CD14-positive monocyte (primary cell): ENCODE results near the gene PLXNA2. TPM values are rescaled to one million over a fixed set of nuclear protein-coding genes. Genes with fewer than 3 reads are reported as not detected.

Source experiments
- DNase-seq, 3 donors: peaks; one replicate each; pipeline ENCODE4 v3.0.0-alpha.2; 2011 to 2022
- H2AFZ ChIP-seq: 2 replicates; pipeline ENCODE4 v1.6.0; 2012; ENCODE audit warnings: mild to moderate bottlenecking, low read depth, low read length, inconsistent platforms; ENCODE audit not compliant: insufficient read depth, poor library complexity, severe bottlenecking
- H3K27ac ChIP-seq, 2 donors: 1 replicate in 1 of 2; 2 replicates in 1 of 2; pipeline ENCODE4 v1.5.1; 2012 to 2013; ENCODE audit warnings: low read length in 2 of 2, control low read depth in 1 of 2, inconsistent platforms in 1 of 2, low read depth in 1 of 2, mild to moderate bottlenecking in 1 of 2
- H3K27me3 ChIP-seq, 2 donors: one replicate each; pipeline versions ENCODE4 v1.6.0 to v1.6.1; 2011 to 2013; ENCODE audit warnings: low read length in 2 of 2; ENCODE audit not compliant: control insufficient read depth in 2 of 2, insufficient read depth in 2 of 2
- H3K36me3 ChIP-seq, 2 donors: replicated peaks in 1 of 2; 1 replicate in 1 of 2; 2 replicates in 1 of 2; pipeline versions ENCODE4 v1.5.1 to v1.6.1; 2012 to 2013; ENCODE audit warnings: low read length in 2 of 2, control low read depth in 1 of 2, inconsistent platforms in 1 of 2, mild to moderate bottlenecking in 1 of 2; ENCODE audit not compliant: insufficient read depth in 2 of 2, control insufficient read depth in 1 of 2
- H3K4me1 ChIP-seq, 2 donors: 1 replicate in 1 of 2; 2 replicates in 1 of 2; pipeline versions ENCODE4 v1.5.1 to v1.6.1; 2012 to 2013; ENCODE audit warnings: low read length in 2 of 2, control low read depth in 1 of 2, inconsistent platforms in 1 of 2, mild to moderate bottlenecking in 1 of 2, moderate library complexity in 1 of 2; ENCODE audit not compliant: insufficient read depth in 2 of 2, control insufficient read depth in 1 of 2
- H3K4me2 ChIP-seq: replicated peaks from 2 replicates; pipeline ENCODE3; 2012; ENCODE audit warnings: low read length, moderate library complexity, mild to moderate bottlenecking; ENCODE audit not compliant: poor library complexity, severe bottlenecking; ENCODE audit errors: extremely low read depth
- H3K4me3 ChIP-seq, 3 experiments: fragments of 200-600 bp in 1 of 3; sonication (generic) in 1 of 3; replicated peaks in 1 of 3; 1 replicate in 2 of 3; 2 replicates in 1 of 3; pipeline ENCODE4 v1.5.1; 2011 to 2013; ENCODE audit warnings: low read length in 3 of 3, mild to moderate bottlenecking in 3 of 3, control low read depth in 2 of 3, low read depth in 2 of 3, inconsistent platforms in 1 of 3, moderate library complexity in 1 of 3
- H3K79me2 ChIP-seq: 2 replicates; pipeline ENCODE4 v1.6.0; 2012; ENCODE audit warnings: mild to moderate bottlenecking, control low read depth, inconsistent platforms, low read length, moderate library complexity; ENCODE audit not compliant: insufficient read depth
- H3K9ac ChIP-seq: 2 replicates; pipeline ENCODE4 v1.6.0; 2017; ENCODE audit warnings: low read length, mild to moderate bottlenecking; ENCODE audit not compliant: insufficient read depth, poor library complexity, severe bottlenecking
- H3K9me3 ChIP-seq, 2 donors: replicated peaks in 1 of 2; 1 replicate in 1 of 2; 2 replicates in 1 of 2; pipeline versions ENCODE4 v1.5.1 to v1.6.1; 2012 to 2013; ENCODE audit warnings: low read length in 2 of 2, control low read depth in 1 of 2; ENCODE audit not compliant: control insufficient read depth in 1 of 2, insufficient read depth in 1 of 2
- H4K20me1 ChIP-seq: 2 replicates; pipeline ENCODE4 v1.6.0; 2012; ENCODE audit warnings: mild to moderate bottlenecking, low read length, control low read depth, moderate library complexity; ENCODE audit not compliant: insufficient read depth
- H3K27ac Mint-ChIP-seq, 7 donors: one replicate each; pipeline ENCODE4 v1.8.0; 2020; ENCODE audit warnings: mild to moderate bottlenecking in 7 of 7, mixed read lengths in 7 of 7, moderate library complexity in 6 of 7, inconsistent platforms in 2 of 7
- H3K27me3 Mint-ChIP-seq, 3 donors: one replicate each; pipeline ENCODE4 v1.8.0; 2021 to 2022; ENCODE audit warnings: low read depth in 3 of 3, mild to moderate bottlenecking in 3 of 3, mixed read lengths in 3 of 3, moderate library complexity in 3 of 3, inconsistent platforms in 1 of 3
- H3K36me3 Mint-ChIP-seq, 2 donors: one replicate each; pipeline ENCODE4 v1.8.0; 2020; ENCODE audit warnings: mixed read lengths in 2 of 2, inconsistent platforms in 1 of 2, mild to moderate bottlenecking in 1 of 2
- H3K4me1 Mint-ChIP-seq: one replicate; pipeline ENCODE4 v1.8.0; 2020; ENCODE audit warnings: mild to moderate bottlenecking, mixed read lengths
- H3K4me3 Mint-ChIP-seq, 2 donors: one replicate each; pipeline ENCODE4 v1.8.0; 2020; ENCODE audit warnings: mild to moderate bottlenecking in 2 of 2, mixed read lengths in 2 of 2, moderate library complexity in 1 of 2
- H3K9me3 Mint-ChIP-seq, 7 donors: one replicate each; pipeline ENCODE4 v1.8.0; 2020 to 2022; ENCODE audit warnings: mixed read lengths in 7 of 7, mild to moderate bottlenecking in 6 of 7, moderate library complexity in 6 of 7, inconsistent platforms in 2 of 7
- WGBS: methylation state at CpG from one replicate; pipeline ENCODE4 v1.1.5; 2013; ENCODE audit warnings: missing lambda C conversion rate; ENCODE audit not compliant: insufficient coverage; 5-methylcytosine and 5-hydroxymethylcytosine counted together
- intact Hi-C, 2 donors: fragments of 100-400 bp; cut with micrococcal nuclease; formaldehyde crosslinking; loops; one replicate each; pipeline versions ENCODE4 v1.15.0 to v1.15.1; 2023
- polyA plus RNA-seq, 3 donors: library from polyadenylated mRNA; depleted of rRNA in 1 of 3; unstranded in 2 of 3; stranded (reverse) in 1 of 3; fragments of 300-500 nt in 2 of 3; fragments of >200 nt in 1 of 3; fragmentation: Illumina TruSeq in 2 of 3; gene quantifications; 1 replicate in 2 of 3; 2 replicates in 1 of 3; pipeline ENCODE4 v1.2.3, GENCODE V29; 2012 to 2021
- TF ChIP-seq, protein P1 (sequence below): fragments of 200-600 bp; IDR thresholded peaks from one replicate; pipeline ENCODE4 v1.8.0; 2022; ENCODE audit warnings: antibody characterized with exemption, mild to moderate bottlenecking

Gene PLXNA2
- polyA plus RNA-seq, 3 donors = 0.75 to 2.1 (median 1.1) TPM

DNA sequence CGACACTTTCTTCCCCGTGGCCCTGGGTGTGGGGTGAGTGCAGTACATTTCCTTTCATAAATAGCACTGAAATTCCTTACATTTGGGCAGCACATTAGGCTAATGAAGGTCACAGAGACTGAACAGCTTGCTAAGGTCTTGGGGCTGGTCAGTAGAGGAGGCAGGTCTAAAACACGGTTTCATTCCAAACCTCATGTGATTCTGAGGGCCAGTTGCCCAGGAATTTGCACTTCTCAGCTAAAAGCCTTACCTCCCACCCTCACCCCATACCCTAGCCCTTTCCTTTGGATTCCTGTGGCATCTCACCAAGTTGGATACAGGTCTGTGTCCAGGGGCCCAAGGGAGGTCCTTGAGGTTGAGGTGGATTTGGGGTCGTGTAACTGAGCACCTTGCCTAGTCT is 185.4 kb downstream of the PLXNA2 start:
- H4K20me1 ChIP-seq = no peaks in the 10 kb centered on the region
- WGBS = 75% methylated on average over 1 of the region's 4 CpGs
- no peaks in the 10 kb centered on the region for H3K27me3 Mint-ChIP-seq
- intact Hi-C loops = no loop called here
- no peak overlapping the region for H3K4me3 ChIP-seq
- H3K9me3 ChIP-seq = no peaks in the 10 kb centered on the region
- H3K4me1 ChIP-seq = no peaks in the 10 kb centered on the region
- H3K36me3 ChIP-seq = no peaks in the 10 kb centered on the region
- H3K9ac ChIP-seq = no peak overlapping the region
- H3K9me3 Mint-ChIP-seq = no peaks in the 10 kb centered on the region
- H3K4me2 ChIP-seq = no peak overlapping the region
- no peaks in the 10 kb centered on the region for H3K79me2 ChIP-seq
- H3K4me3 Mint-ChIP-seq = no peak overlapping the region
- H3K4me1 Mint-ChIP-seq = no peaks in the 10 kb centered on the region
- no peak overlapping the region for H2AFZ ChIP-seq
- H3K36me3 Mint-ChIP-seq = no peaks in the 10 kb centered on the region
- TF ChIP-seq, protein P1, sequence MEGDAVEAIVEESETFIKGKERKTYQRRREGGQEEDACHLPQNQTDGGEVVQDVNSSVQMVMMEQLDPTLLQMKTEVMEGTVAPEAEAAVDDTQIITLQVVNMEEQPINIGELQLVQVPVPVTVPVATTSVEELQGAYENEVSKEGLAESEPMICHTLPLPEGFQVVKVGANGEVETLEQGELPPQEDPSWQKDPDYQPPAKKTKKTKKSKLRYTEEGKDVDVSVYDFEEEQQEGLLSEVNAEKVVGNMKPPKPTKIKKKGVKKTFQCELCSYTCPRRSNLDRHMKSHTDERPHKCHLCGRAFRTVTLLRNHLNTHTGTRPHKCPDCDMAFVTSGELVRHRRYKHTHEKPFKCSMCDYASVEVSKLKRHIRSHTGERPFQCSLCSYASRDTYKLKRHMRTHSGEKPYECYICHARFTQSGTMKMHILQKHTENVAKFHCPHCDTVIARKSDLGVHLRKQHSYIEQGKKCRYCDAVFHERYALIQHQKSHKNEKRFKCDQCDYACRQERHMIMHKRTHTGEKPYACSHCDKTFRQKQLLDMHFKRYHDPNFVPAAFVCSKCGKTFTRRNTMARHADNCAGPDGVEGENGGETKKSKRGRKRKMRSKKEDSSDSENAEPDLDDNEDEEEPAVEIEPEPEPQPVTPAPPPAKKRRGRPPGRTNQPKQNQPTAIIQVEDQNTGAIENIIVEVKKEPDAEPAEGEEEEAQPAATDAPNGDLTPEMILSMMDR = no peak
- no peak overlapping the region for H3K27ac ChIP-seq
- DNase-seq = no peak
- no peaks in the 10 kb centered on the region for H3K27me3 ChIP-seq
- no peak overlapping the region for H3K27ac Mint-ChIP-seq

- Mint-ChIP-seq H3K4me1 (no peaks in the 10 kb centered on the region), H3K27ac (no peak overlapping the region), H3K4me3 (no peak overlapping the region), H3K9me3 (no peaks in the 10 kb centered on the region), H3K27me3 (no peaks in the 10 kb centered on the region), H3K36me3 (no peaks in the 10 kb centered on the region)
- Histone ChIP-seq H3K27me3 (no peaks in the 10 kb centered on the region), H2AFZ (no peak overlapping the region), H3K79me2 (no peaks in the 10 kb centered on the region), H3K4me2 (no peak overlapping the region), H3K4me1 (no peaks in the 10 kb centered on the region), H3K27ac (no peak overlapping the region), H3K4me3 (no peak overlapping the region), H4K20me1 (no peaks in the 10 kb centered on the region), H3K9ac (no peak overlapping the region), H3K36me3 (no peaks in the 10 kb centered on the region), H3K9me3 (no peaks in the 10 kb centered on the region)
- WGBS = 94% methylated on average over 10 of the region's 12 CpGs
- TF ChIP-seq, protein P1 = no peak
- no peak for DNase-seq
- intact Hi-C loops = no loop called here
These were observed 185.9 kb downstream of the PLXNA2 start for GRCh38 chr1:208058267-208058666.
